ENCODE data around the gene ALG13. TPM values are rescaled to one million over a fixed set of nuclear protein-coding genes. Genes with fewer than 3 reads are reported as not detected.

Gene ALG13
- total and polyA plus RNA-seq, 10 of the 15 experiments (the other 5 are each of a cell fraction or from before 2014, with no cell fraction given) = 30.5 to 119 (median 51.1) TPM

DNA sequence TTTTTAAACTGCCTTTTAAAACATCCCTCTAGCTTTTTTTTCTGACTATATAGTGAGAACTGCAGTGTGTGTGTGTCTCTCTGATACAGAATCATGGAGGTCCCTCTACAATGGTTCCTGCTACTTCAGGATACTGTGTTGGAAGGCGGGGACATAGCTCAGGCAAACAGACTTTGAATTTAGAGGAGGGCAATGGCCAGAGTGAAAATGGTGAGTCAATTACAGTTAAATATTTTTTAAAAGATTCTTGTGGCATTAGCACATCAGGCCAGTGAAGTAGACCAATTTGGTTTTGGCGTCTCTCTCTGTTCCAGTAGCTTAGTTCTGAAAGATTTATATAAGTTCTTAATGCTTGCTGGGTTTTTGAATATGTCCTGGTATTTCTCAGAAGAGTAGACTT is 47.1 kb downstream of the ALG13 start:
- H3K79me2 ChIP-seq (ENCODE audit: control insufficient read depth, insufficient read depth, low read length) = no peaks in the 10 kb centered on the region
- WGBS (ENCODE audit: insufficient coverage, insufficient replicate concordance, low lambda C conversion rate, missing lambda C conversion rate) = 52% methylated on average over 2 of the region's 2 CpGs
- ChIA-PET RAD21 (ENCODE audit: unreplicated experiment) (no interaction called here), CTCF (interaction anchor here (2.2 kb wide), 1 partner anchor 9 kb away, joined by 10 read pairs; no protein-coding TSS in a partner anchor), POLR2A (no interaction called here), SMC1A (ENCODE audit: uncharacterized antibody, unreplicated experiment) (no interaction called here)
- BruUV-seq (replicated peaks) = no TSS peak
- no peak overlapping the region for H3K4me2 ChIP-seq (ENCODE audit: control insufficient read depth, insufficient read depth)
- no peak overlapping the region for H3K4me3 ChIP-seq
- FAIRE-seq (no peak), DNase-seq (ENCODE audit: low read depth, low spot score) (no peak), ATAC-seq (no peak)
- no peak overlapping the region for H3K9ac ChIP-seq (ENCODE audit: control insufficient read depth, insufficient read depth, low read length)
- H3K27me3 ChIP-seq (replicated peaks in 1 of 2; ENCODE audit: control insufficient read depth in 2 of 2, insufficient read depth in 2 of 2, low read length in 1 of 2) = no peaks in the 10 kb centered on the region
- no peak overlapping the region for H3K27ac ChIP-seq (ENCODE audit: control insufficient read depth, insufficient read depth)
- intact Hi-C loops (cut with micrococcal nuclease; ENCODE audit: unreplicated experiment) (loop anchor here (10.0 kb wide), 1 partner anchor 317 kb away; no protein-coding TSS in a partner anchor), in situ Hi-C loops (cut with MboI) (no loop called here)
- no peaks in the 10 kb centered on the region for H3K4me1 ChIP-seq (ENCODE audit: control insufficient read depth, insufficient read depth, low read length)
- H3K36me3 ChIP-seq (ENCODE audit: control insufficient read depth in 2 of 2, insufficient read depth in 2 of 2, low read length in 1 of 2) = peaks cover 0 to 3% of the 10 kb centered on the region in 2 experiments; a peak in 1 of 4 replicates
- H3K9me3 ChIP-seq (replicated peaks; ENCODE audit: control insufficient read depth, insufficient read depth, low read length) = no peaks in the 10 kb centered on the region
- H4K20me1 ChIP-seq (ENCODE audit: control insufficient read depth, insufficient read depth) = no peaks in the 10 kb centered on the region
- TF ChIP-seq RAD51 (IDR thresholded peaks at IDR 0.05) (no peak), EZH2 (IDR thresholded peaks at IDR 0.05; ENCODE audit: borderline replicate concordance, control insufficient read depth, low read depth, low read length) (no peak), SMAD1 (IDR thresholded peaks at IDR 0.05; ENCODE audit: low read depth, partially characterized antibody) (no peak), PAX5 (IDR thresholded peaks at IDR 0.05; ENCODE audit: borderline replicate concordance, low read depth, low read length) (no peak), POLR2A (IDR thresholded peaks at IDR 0.05; ENCODE audit: low read depth, low read length) (no peak)
- TF ChIP-seq, protein P1, sequence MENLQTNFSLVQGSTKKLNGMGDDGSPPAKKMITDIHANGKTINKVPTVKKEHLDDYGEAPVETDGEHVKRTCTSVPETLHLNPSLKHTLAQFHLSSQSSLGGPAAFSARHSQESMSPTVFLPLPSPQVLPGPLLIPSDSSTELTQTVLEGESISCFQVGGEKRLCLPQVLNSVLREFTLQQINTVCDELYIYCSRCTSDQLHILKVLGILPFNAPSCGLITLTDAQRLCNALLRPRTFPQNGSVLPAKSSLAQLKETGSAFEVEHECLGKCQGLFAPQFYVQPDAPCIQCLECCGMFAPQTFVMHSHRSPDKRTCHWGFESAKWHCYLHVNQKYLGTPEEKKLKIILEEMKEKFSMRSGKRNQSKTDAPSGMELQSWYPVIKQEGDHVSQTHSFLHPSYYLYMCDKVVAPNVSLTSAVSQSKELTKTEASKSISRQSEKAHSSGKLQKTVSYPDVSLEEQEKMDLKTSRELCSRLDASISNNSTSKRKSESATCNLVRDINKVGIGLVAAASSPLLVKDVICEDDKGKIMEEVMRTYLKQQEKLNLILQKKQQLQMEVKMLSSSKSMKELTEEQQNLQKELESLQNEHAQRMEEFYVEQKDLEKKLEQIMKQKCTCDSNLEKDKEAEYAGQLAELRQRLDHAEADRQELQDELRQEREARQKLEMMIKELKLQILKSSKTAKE (IDR thresholded peaks at IDR 0.05; ENCODE audit: low read depth, poor library complexity, severe bottlenecking) = no peak
- TF ChIP-seq, protein P2, sequence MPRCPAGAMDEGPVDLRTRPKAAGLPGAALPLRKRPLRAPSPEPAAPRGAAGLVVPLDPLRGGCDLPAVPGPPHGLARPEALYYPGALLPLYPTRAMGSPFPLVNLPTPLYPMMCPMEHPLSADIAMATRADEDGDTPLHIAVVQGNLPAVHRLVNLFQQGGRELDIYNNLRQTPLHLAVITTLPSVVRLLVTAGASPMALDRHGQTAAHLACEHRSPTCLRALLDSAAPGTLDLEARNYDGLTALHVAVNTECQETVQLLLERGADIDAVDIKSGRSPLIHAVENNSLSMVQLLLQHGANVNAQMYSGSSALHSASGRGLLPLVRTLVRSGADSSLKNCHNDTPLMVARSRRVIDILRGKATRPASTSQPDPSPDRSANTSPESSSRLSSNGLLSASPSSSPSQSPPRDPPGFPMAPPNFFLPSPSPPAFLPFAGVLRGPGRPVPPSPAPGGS (IDR thresholded peaks at IDR 0.05; ENCODE audit: borderline replicate concordance, insufficient read depth, low read depth, low read length, poor library complexity, severe bottlenecking) = no peak
- TF ChIP-seq, protein P3, sequence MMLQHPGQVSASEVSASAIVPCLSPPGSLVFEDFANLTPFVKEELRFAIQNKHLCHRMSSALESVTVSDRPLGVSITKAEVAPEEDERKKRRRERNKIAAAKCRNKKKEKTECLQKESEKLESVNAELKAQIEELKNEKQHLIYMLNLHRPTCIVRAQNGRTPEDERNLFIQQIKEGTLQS (IDR thresholded peaks at IDR 0.05; ENCODE audit: borderline replicate concordance, extremely low read depth, low read depth, low read length) = no peak
- H2AFZ ChIP-seq (ENCODE audit: control insufficient read depth, low read depth, low read length) = no peak overlapping the region
